Liver (tissue), 9 donors: ENCODE results near the gene CEACAM1. TPM values are rescaled to one million over a fixed set of nuclear protein-coding genes. Genes with fewer than 3 reads are reported as not detected.

Source experiments
- DNase-seq: peaks from one replicate; pipeline ENCODE4 v3.0.0-alpha.2; 2017; ENCODE audit warnings: low spot score
- H3K27ac ChIP-seq, 2 donors: one replicate each; pipeline ENCODE4 v1.7.0; 2013; ENCODE audit warnings: inconsistent platforms in 2 of 2, low read length in 2 of 2, control low read depth in 1 of 2, low read depth in 1 of 2, mild to moderate bottlenecking in 1 of 2
- H3K27me3 ChIP-seq, 4 donors: one replicate each; pipeline versions ENCODE4 v1.6.1 to v1.7.0; 2013; ENCODE audit warnings: low read length in 3 of 4, inconsistent platforms in 1 of 4, mild to moderate bottlenecking in 1 of 4, moderate library complexity in 1 of 4; ENCODE audit not compliant: control insufficient read depth in 4 of 4, insufficient read depth in 4 of 4
- H3K36me3 ChIP-seq, 4 donors: one replicate each; pipeline versions ENCODE4 v1.6.1 to v1.7.0; 2013; ENCODE audit warnings: low read length in 3 of 4, mild to moderate bottlenecking in 3 of 4, low read depth in 1 of 4, moderate library complexity in 1 of 4; ENCODE audit not compliant: control insufficient read depth in 4 of 4, insufficient read depth in 3 of 4
- H3K4me1 ChIP-seq, 4 donors: one replicate each; pipeline versions ENCODE4 v1.6.1 to v1.7.0; 2013; ENCODE audit warnings: low read length in 3 of 4, mild to moderate bottlenecking in 3 of 4, moderate library complexity in 1 of 4; ENCODE audit not compliant: control insufficient read depth in 4 of 4, insufficient read depth in 4 of 4
- H3K4me3 ChIP-seq, 3 donors: one replicate each; pipeline versions ENCODE4 v1.6.1 to v1.7.0; 2013; ENCODE audit warnings: low read length in 3 of 3, control low read depth in 1 of 3, low read depth in 1 of 3, mild to moderate bottlenecking in 1 of 3
- H3K9ac ChIP-seq, 2 donors: one replicate each; pipeline ENCODE4 v1.7.0; 2013; ENCODE audit warnings: low read length in 2 of 2, mild to moderate bottlenecking in 2 of 2, moderate library complexity in 2 of 2, control low read depth in 1 of 2, low read depth in 1 of 2
- H3K9me3 ChIP-seq, 4 donors: one replicate each; pipeline versions ENCODE4 v1.6.1 to v1.7.0; 2013; ENCODE audit warnings: low read length in 3 of 4; ENCODE audit not compliant: control insufficient read depth in 4 of 4
- CTCF ChIP-seq: fragments of 150-350 bp; IDR thresholded peaks from 2 replicates; pipeline ENCODE4 v1.5.1; 2017; ENCODE audit warnings: improper control_type of control experiment, low read depth, low read length; ENCODE audit not compliant: missing input control
- EGR1 ChIP-seq, 2 donors: IDR thresholded peaks; 2 replicates each; pipeline ENCODE4 v1.6.1; 2016 to 2018; ENCODE audit warnings: antibody characterized with exemption in 2 of 2, low read depth in 2 of 2
- FOXA1 ChIP-seq: IDR thresholded peaks from 2 replicates; pipeline ENCODE4 v1.6.1; 2016; ENCODE audit warnings: antibody characterized with exemption
- FOXA2 ChIP-seq: IDR thresholded peaks from 2 replicates; pipeline ENCODE4 v1.6.1; 2016; ENCODE audit warnings: antibody characterized with exemption
- GABPA ChIP-seq, 2 donors: IDR thresholded peaks in 1 of 2; conservative IDR thresholded peaks in 1 of 2; 2 replicates each; pipeline ENCODE4 v1.6.1; 2016; ENCODE audit warnings: antibody characterized with exemption in 2 of 2, mild to moderate bottlenecking in 1 of 2, moderate library complexity in 1 of 2
- HNF4A ChIP-seq, 2 donors: conservative IDR thresholded peaks; 2 replicates each; pipeline ENCODE4 v1.6.1; 2016; ENCODE audit warnings: antibody characterized with exemption in 2 of 2, mild to moderate bottlenecking in 2 of 2
- HNF4G ChIP-seq: IDR thresholded peaks from 2 replicates; pipeline ENCODE4 v1.6.1; 2016; ENCODE audit warnings: antibody characterized with exemption
- JUND ChIP-seq, 2 donors: IDR thresholded peaks; 2 replicates each; pipeline ENCODE4 v1.6.1; 2016; ENCODE audit warnings: antibody characterized with exemption in 2 of 2
- NR2F2 ChIP-seq: IDR thresholded peaks from 2 replicates; pipeline ENCODE4 v1.6.1; 2016; ENCODE audit warnings: antibody characterized with exemption
- RAD21 ChIP-seq, 2 donors: IDR thresholded peaks; 2 replicates each; pipeline ENCODE4 v1.6.1; 2016; ENCODE audit warnings: antibody characterized with exemption in 2 of 2, mild to moderate bottlenecking in 2 of 2
- RXRA ChIP-seq, 2 donors: IDR thresholded peaks; 2 replicates each; pipeline ENCODE4 v1.6.1; 2017 to 2018; ENCODE audit warnings: antibody characterized with exemption in 2 of 2, mild to moderate bottlenecking in 1 of 2
- SP1 ChIP-seq: IDR thresholded peaks from 2 replicates; pipeline ENCODE4 v1.6.1; 2018; ENCODE audit warnings: antibody characterized with exemption, mild to moderate bottlenecking
- TAF1 ChIP-seq: conservative IDR thresholded peaks from 2 replicates; pipeline ENCODE4 v1.6.1; 2016; ENCODE audit warnings: antibody characterized with exemption, mild to moderate bottlenecking
- YY1 ChIP-seq: IDR thresholded peaks from 2 replicates; pipeline ENCODE4 v1.6.1; 2016; ENCODE audit warnings: antibody characterized with exemption, mild to moderate bottlenecking
- WGBS: extraction: QIAGEN DNeasy Blood & Tissue Kit; methylation state at CpG from one replicate; pipeline ENCODE4 v1.1.7; 2013; 5-methylcytosine and 5-hydroxymethylcytosine counted together
- polyA plus RNA-seq, 2 donors: library from polyadenylated mRNA; stranded (reverse) in 1 of 2; unstranded in 1 of 2; fragments of 200-250 nt in 1 of 2; fragments of >200 nt in 1 of 2; fragmentation: Nextera tagmentation in 1 of 2; extraction: Ambion mirVana in 1 of 2; gene quantifications; one replicate each; pipeline versions ENCODE4 v1.2.1 to v1.2.3, GENCODE V29; 2013 to 2015
- total RNA-seq, 2 donors: library from RNA; depleted of rRNA; stranded (reverse); fragments of >200 nt; gene quantifications; one replicate each; pipeline ENCODE4 v1.2.3, GENCODE V29; 2014
- TF ChIP-seq, protein P1 (sequence below): IDR thresholded peaks from 2 replicates; pipeline ENCODE4 v1.6.1; 2016; ENCODE audit warnings: antibody characterized with exemption
- TF ChIP-seq, protein P2 (sequence below): IDR thresholded peaks from 2 replicates; pipeline ENCODE4 v1.6.1; 2016; ENCODE audit warnings: antibody characterized with exemption
- TF ChIP-seq, protein P3 (sequence below): IDR thresholded peaks from 2 replicates; pipeline ENCODE4 v1.6.1; 2016; ENCODE audit warnings: antibody characterized with exemption
- TF ChIP-seq, protein P4 (sequence below): IDR thresholded peaks from 2 replicates; pipeline ENCODE4 v1.6.1; 2016; ENCODE audit warnings: antibody characterized with exemption, mild to moderate bottlenecking
- donor health status: healthy.
- donor health status: healthy.
- donor health status: healthy.
- donor health status: healthy.
- donor health status: healthy.

The CEACAM1 gene
- total and polyA plus RNA-seq, 4 donors, result 8.3 to 36.7 (median 26.8) TPM

DNA sequence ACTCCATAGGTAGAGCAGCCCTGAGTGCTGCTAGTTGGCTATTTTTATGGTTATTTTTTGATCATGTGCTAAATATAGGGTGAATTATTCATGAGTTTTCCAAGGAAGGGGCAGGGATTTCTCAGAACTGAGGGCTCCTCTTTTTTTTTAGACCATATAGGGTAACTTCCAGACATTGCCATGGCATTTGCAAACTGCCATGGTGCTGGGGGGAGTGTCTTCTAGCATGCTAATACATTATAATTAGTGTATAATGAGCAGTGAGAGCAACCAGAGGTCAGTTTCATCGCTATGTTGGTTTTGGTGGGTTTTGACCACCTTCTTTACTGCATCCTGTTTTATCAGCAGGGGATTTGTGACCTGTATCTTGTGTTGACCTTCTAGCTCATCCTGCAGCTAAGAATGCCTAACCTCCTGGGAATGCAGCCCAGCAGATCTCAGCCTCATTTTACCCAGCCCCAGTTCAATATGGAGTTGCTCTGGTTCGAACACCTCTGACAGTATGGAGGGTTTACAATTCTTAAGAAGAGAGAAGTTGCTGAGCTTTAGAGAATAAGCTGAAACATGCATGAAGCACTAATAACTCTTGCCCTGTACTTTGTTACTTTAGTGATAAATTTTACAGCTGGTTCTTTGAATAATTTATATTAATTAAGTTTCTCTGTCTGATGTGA is 31.7 kb downstream of the CEACAM1 start:
- Histone ChIP-seq H3K27ac (peak overlapping the region in 1 of 2 donors; percentile 62), H3K9ac (no peak overlapping the region), H3K27me3 (no peaks in the 10 kb centered on the region), H3K4me1 (peaks cover 7 to 51% (median 37%) of the 10 kb centered on the region in 4 donors), H3K36me3 (no peaks in the 10 kb centered on the region), H3K9me3 (no peaks in the 10 kb centered on the region), H3K4me3 (no peak overlapping the region)
- no peak for DNase-seq
- no peak for TF ChIP-seq GABPA (IDR thresholded peaks at IDR 0.05 in 1 of 2, conservative IDR thresholded peaks at IDR 0.05 in 1 of 2)
- no peak for TF ChIP-seq FOXA1
- TF ChIP-seq NR2F2, result no peak
- TF ChIP-seq FOXA2, result no peak
- 95% methylated on average over 2 of the region's 2 CpGs for WGBS

- Histone ChIP-seq H3K9ac (no peak overlapping the region), H3K4me1 (peaks cover 7 to 51% (median 37%) of the 10 kb centered on the region in 4 donors), H3K27me3 (no peaks in the 10 kb centered on the region), H3K27ac (no peak overlapping the region), H3K9me3 (no peaks in the 10 kb centered on the region), H3K4me3 (no peak overlapping the region), H3K36me3 (no peaks in the 10 kb centered on the region)
- 76% methylated on average over 3 of the region's 3 CpGs for WGBS
- DNase-seq, result no peak
- TF ChIP-seq CTCF (no peak), TAF1 (no peak), JUND (IDR thresholded peaks at IDR 0.05) (no peak), SP1 (no peak), NR2F2 (no peak)
- TF ChIP-seq, protein P1, sequence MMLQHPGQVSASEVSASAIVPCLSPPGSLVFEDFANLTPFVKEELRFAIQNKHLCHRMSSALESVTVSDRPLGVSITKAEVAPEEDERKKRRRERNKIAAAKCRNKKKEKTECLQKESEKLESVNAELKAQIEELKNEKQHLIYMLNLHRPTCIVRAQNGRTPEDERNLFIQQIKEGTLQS, result no peak
- TF ChIP-seq, protein P2, sequence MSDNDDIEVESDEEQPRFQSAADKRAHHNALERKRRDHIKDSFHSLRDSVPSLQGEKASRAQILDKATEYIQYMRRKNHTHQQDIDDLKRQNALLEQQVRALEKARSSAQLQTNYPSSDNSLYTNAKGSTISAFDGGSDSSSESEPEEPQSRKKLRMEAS, result no peak
These were observed 32.6 kb downstream of the CEACAM1 start for GRCh38 chr19:42495663-42496062.

GRCh38 chr19:42494321-42494720 is 34.0 kb downstream of the CEACAM1 start:
- WGBS, result 32% methylated on average over 3 of the region's 3 CpGs
- Histone ChIP-seq H3K4me3 (no peak overlapping the region), H3K27me3 (no peaks in the 10 kb centered on the region), H3K4me1 (peaks cover 7 to 49% (median 37%) of the 10 kb centered on the region in 4 donors), H3K9ac (peak overlapping the region in 1 of 2 donors; percentile 51), H3K9me3 (no peaks in the 10 kb centered on the region), H3K27ac (peak overlapping the region; percentile 32 to 46), H3K36me3 (no peaks in the 10 kb centered on the region)
- DNase-seq, result no peak
- TF ChIP-seq, protein P3, sequence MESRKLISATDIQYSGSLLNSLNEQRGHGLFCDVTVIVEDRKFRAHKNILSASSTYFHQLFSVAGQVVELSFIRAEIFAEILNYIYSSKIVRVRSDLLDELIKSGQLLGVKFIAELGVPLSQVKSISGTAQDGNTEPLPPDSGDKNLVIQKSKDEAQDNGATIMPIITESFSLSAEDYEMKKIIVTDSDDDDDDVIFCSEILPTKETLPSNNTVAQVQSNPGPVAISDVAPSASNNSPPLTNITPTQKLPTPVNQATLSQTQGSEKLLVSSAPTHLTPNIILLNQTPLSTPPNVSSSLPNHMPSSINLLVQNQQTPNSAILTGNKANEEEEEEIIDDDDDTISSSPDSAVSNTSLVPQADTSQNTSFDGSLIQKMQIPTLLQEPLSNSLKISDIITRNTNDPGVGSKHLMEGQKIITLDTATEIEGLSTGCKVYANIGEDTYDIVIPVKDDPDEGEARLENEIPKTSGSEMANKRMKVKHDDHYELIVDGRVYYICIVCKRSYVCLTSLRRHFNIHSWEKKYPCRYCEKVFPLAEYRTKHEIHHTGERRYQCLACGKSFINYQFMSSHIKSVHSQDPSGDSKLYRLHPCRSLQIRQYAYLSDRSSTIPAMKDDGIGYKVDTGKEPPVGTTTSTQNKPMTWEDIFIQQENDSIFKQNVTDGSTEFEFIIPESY, result peak; percentile 16
- TF ChIP-seq FOXA2 (no peak), RAD21 (IDR thresholded peaks at IDR 0.05) (peak in 1 of 2 donors; percentile 19), SP1 (peak; percentile 75), HNF4A (conservative IDR thresholded peaks at IDR 0.05) (peak; percentile 88 to 95), YY1 (no peak), TAF1 (no peak), JUND (IDR thresholded peaks at IDR 0.05) (peak in 1 of 2 donors; percentile 43), EGR1 (IDR thresholded peaks at IDR 0.05; ENCODE audit: low read depth in 2 of 2) (no peak), FOXA1 (no peak), HNF4G (peak; percentile 73), NR2F2 (no peak), RXRA (IDR thresholded peaks at IDR 0.05) (peak; percentile 19 to 62)
- TF ChIP-seq, protein P4, sequence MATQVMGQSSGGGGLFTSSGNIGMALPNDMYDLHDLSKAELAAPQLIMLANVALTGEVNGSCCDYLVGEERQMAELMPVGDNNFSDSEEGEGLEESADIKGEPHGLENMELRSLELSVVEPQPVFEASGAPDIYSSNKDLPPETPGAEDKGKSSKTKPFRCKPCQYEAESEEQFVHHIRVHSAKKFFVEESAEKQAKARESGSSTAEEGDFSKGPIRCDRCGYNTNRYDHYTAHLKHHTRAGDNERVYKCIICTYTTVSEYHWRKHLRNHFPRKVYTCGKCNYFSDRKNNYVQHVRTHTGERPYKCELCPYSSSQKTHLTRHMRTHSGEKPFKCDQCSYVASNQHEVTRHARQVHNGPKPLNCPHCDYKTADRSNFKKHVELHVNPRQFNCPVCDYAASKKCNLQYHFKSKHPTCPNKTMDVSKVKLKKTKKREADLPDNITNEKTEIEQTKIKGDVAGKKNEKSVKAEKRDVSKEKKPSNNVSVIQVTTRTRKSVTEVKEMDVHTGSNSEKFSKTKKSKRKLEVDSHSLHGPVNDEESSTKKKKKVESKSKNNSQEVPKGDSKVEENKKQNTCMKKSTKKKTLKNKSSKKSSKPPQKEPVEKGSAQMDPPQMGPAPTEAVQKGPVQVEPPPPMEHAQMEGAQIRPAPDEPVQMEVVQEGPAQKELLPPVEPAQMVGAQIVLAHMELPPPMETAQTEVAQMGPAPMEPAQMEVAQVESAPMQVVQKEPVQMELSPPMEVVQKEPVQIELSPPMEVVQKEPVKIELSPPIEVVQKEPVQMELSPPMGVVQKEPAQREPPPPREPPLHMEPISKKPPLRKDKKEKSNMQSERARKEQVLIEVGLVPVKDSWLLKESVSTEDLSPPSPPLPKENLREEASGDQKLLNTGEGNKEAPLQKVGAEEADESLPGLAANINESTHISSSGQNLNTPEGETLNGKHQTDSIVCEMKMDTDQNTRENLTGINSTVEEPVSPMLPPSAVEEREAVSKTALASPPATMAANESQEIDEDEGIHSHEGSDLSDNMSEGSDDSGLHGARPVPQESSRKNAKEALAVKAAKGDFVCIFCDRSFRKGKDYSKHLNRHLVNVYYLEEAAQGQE, result peak; percentile 18
- TF ChIP-seq, protein P1, result no peak
- TF ChIP-seq, protein P2, result peak; percentile 45
